Skin epidermis (tissue), 12 donors: Measurements from ENCODE around the gene FOXC1.
A peak's percentile ranks its signal among the peaks of the same experiment; 100 is the strongest.

ENCODE experiments used
- H3K27ac ChIP-seq, 21 experiments: fragments of 200-600 bp; sonication (generic) in 11 of 21; one replicate each; pipeline ENCODE4 v1.5.0; 2020; ENCODE audit warnings: mild to moderate bottlenecking in 3 of 21, inconsistent platforms in 2 of 21, moderate library complexity in 2 of 21
- H3K4me3 ChIP-seq, 7 experiments: fragments of 200-600 bp; sonication (generic) in 2 of 7; one replicate each; pipeline ENCODE4 v1.5.0; 2020; ENCODE audit warnings: inconsistent platforms in 2 of 7, mild to moderate bottlenecking in 2 of 7, moderate library complexity in 1 of 7

The FOXC1 gene

GRCh38 chr6:1597121-1597744, 12.5 kb upstream of the FOXC1 start:
- H3K4me3 ChIP-seq = no peak overlapping the region
- H3K27ac ChIP-seq = peak overlapping the region in 2 of 21 experiments; percentile 7 to 14

GRCh38 chr6:1597924-1598323, 11.8 kb upstream of the FOXC1 start:
- no peak overlapping the region for H3K27ac ChIP-seq
- H3K4me3 ChIP-seq = no peak overlapping the region

- Histone ChIP-seq H3K27ac (no peak overlapping the region), H3K4me3 (no peak overlapping the region)
Observed at GRCh38 chr6:1598433-1598832, 11.3 kb upstream of the FOXC1 start.

GRCh38 chr6:1598886-1599285, 10.8 kb upstream of the FOXC1 start:
- Histone ChIP-seq H3K4me3 (no peak overlapping the region), H3K27ac (no peak overlapping the region)

- H3K27ac ChIP-seq = no peak overlapping the region
- no peak overlapping the region for H3K4me3 ChIP-seq
Observed at GRCh38 chr6:1599469-1599868, 10.2 kb upstream of the FOXC1 start.

- Histone ChIP-seq H3K4me3 (no peak overlapping the region), H3K27ac (no peak overlapping the region)
Observed at GRCh38 chr6:1600063-1600763, 9.5 kb upstream of the FOXC1 start.

GRCh38 chr6:1600764-1601157, 9.0 kb upstream of the FOXC1 start:
- H3K4me3 ChIP-seq = no peak overlapping the region
- no peak overlapping the region for H3K27ac ChIP-seq

- no peak overlapping the region for H3K27ac ChIP-seq
Observed at GRCh38 chr6:1601158-1602048, 8.3 kb upstream of the FOXC1 start.

GRCh38 chr6:1602049-1602713, 7.5 kb upstream of the FOXC1 start:
- H3K27ac ChIP-seq = no peak overlapping the region
- H3K4me3 ChIP-seq = no peak overlapping the region

More at GRCh38 chr6:1601158-1602048, 8.3 kb upstream of the FOXC1 start:
- H3K4me3 ChIP-seq = no peak overlapping the region

GRCh38 chr6:1603708-1604107, 6.0 kb upstream of the FOXC1 start:
- Histone ChIP-seq H3K27ac (peak overlapping the region in 5 of 21 experiments; percentile 39 to 74 (median 67)), H3K4me3 (peak overlapping the region in 2 of 7 experiments; percentile 39 to 50)

- peak overlapping the region; percentile 19 to 50 (median 33) for H3K4me3 ChIP-seq
- peak overlapping the region in 12 of 21 experiments; percentile 8 to 74 (median 52) for H3K27ac ChIP-seq
Observed at GRCh38 chr6:1604158-1605003, 5.3 kb upstream of the FOXC1 start.

GRCh38 chr6:1605004-1605892, 4.5 kb upstream of the FOXC1 start:
- H3K27ac ChIP-seq = peak overlapping the region in 12 of 21 experiments; percentile 8 to 74 (median 52)
- peak overlapping the region; percentile 19 to 50 (median 33) for H3K4me3 ChIP-seq

GRCh38 chr6:1605893-1606779, 3.6 kb upstream of the FOXC1 start:
- peak overlapping the region in 1 of 21 experiments; percentile 74 for H3K27ac ChIP-seq

GRCh38 chr6:1606780-1607515, 2.8 kb upstream of the FOXC1 start:
- peak overlapping the region in 3 of 21 experiments; percentile 20 to 92 (median 80) for H3K27ac ChIP-seq
- H3K4me3 ChIP-seq = peak overlapping the region in 1 of 7 experiments; percentile 61

More at GRCh38 chr6:1605893-1606779, 3.6 kb upstream of the FOXC1 start:
- H3K4me3 ChIP-seq = no peak overlapping the region

- peak overlapping the region in 6 of 21 experiments; percentile 30 to 92 (median 77) for H3K27ac ChIP-seq
- H3K4me3 ChIP-seq = peak overlapping the region in 3 of 7 experiments; percentile 4 to 61 (median 4)
Observed at GRCh38 chr6:1607516-1608221, 2.0 kb upstream of the FOXC1 start.
